GM12892 (cell line): ENCODE measurements around the gene DAO.

Source experiments
- POLR2A ChIP-seq: IDR thresholded peaks from 2 replicates; pipeline ENCODE4 v1.6.1; 2011; ENCODE audit warnings: low read depth, low read length, control low read depth
- POLR2AphosphoS5 ChIP-seq: IDR thresholded peaks from 2 replicates; pipeline ENCODE4 v1.6.1; 2011; ENCODE audit warnings: low read depth, low read length, control low read depth
- TAF1 ChIP-seq: IDR thresholded peaks from 2 replicates; pipeline ENCODE4 v1.6.1; 2011; ENCODE audit warnings: low read depth, mild to moderate bottlenecking, control low read depth, low read length, borderline replicate concordance

DNA sequence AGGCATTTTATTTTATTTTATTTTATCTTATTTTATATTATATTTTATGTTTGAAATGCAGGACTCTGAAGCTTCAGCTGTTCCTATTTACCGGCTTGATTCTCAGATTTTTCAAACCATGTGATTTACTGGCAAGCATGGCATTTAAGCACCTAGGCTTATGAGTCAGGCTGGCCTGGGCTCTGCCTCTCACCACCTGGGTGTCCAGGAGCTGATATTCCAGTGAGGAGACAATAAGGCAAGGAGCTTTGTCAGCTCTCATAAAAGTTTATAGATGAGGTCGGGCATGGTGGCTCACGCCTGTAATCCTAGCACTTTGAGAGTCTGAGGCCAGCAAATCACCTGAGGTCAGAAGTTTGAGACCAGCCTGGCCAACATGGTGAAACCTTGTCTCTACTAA lies 2.1 kb downstream of the DAO start:
- TF ChIP-seq POLR2AphosphoS5 (no peak), POLR2A (no peak), TAF1 (no peak)
